NCI-H2196 treated with DMSO at 0.1 percent for 48 hours (cell line): ENCODE data around the gene CNTNAP2.
"Not testable (repeated sequence)": the region's sequence is repeated elsewhere in the genome, so short reads cannot be mapped to it uniquely, and the experiment has no call there.

Experiments
- DNase-seq: peaks from one replicate; lab custom pipeline; 2025; ENCODE audit not compliant: unreplicated experiment; lab: John Stamatoyannopoulos, UW

CNTNAP2 gene

DNA sequence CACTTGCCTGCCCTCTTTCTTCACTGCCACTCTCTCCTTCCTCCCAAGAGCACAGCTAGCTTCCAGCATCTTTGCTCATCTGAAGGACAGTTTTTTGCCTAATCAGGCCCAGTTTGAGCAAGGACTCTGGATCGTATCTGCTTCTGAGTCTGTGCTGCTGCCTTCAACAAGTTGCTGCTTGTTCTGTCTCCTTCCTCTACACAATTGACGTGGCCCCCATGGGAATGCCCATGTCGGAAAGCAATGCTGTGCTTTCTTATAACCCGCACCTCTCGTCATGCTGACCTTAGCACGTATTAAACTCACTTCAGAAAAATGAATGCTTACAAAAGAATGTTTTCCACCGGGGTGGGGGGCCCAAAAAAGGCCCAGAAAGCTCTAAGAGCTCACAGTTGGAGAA is 2149.3 kb downstream of the CNTNAP2 start:
- no peak for DNase-seq

DNA sequence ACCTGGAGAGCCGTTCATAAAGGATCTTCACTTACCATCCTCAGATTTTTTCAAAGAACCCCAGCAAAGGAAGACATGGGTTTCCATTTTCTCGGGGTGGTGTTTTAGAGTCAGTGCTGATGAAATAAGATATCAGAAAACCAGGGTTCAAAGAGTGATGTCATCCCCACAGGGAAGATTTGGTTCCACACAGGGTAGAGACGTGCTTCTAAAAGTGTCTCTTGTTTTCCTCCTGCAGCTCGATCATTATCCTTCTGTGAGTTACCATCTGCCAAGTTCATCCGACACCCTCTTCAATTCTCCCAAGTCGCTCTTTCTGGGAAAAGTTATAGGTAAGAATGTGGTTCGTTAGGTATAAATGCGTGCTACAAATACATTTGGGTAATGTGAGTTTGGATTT is 2150.2 kb downstream of the CNTNAP2 start:
- DNase-seq: no peak

DNA sequence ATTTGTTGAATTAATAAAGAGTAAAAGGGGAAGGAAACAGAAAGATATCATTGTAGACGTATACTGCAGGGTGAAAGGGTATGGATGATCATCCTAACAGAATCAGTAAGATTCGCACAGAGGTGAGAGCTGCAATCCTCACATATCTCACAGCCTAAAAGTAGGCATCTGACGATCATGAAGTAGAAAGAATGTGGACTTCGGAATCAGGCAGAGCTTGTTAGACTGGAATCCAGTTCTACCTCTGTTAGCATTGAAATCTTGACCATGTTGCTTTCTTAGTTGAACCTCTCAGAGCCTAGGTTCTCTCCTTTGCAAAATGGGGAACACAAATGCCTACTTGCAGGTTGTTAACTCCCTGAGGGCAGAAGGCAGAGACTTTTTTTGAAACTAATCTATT is 2154.0 kb downstream of the CNTNAP2 start:
- no peak for DNase-seq

DNA sequence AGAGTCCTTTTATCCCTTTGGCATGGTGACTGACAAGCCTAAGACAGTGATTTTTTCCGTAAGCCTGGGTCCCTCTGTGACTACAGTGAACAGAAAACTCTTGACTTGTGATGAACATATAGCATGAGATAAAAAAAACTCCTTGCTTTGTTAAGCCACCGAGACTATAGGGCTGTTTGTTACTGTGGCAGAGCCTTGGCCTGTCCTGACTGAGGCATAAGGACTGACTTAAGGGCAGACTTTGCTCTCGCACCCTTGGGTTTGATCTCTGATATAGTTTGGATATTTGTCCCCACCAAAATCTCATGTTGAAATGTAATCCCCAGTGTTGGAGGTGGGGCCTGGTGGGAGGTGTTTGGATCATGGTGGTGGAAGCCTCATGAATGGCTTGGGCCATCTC is 2157.5 kb downstream of the CNTNAP2 start:
- no peak for DNase-seq

DNA sequence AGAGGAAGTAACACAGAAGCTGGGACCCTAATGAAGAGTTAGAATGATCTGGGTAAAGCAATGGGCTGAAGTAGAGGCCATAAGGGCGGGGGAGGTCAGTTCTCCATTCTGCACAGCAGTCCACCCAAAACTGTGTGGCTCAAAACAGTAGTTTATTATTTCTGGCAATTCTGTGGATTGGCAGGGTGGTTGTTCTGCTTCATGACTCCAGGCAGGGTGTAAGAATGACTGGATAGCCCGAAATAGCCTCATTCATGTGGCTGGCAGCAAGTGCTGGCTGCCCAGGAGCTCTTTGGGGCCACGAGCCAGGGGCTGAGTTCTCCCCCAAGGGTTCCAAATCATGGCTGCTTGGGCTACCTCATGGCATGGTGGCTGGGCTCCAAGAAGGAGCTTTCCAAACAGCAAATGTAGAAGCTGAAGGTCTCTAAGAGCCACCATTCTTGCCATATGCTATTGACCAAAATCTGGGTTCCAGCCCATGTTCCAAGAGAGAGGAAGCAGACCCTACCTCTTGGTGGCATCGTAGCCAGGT is 2158.8 kb downstream of the CNTNAP2 start:
- DNase-seq: no peak

DNA sequence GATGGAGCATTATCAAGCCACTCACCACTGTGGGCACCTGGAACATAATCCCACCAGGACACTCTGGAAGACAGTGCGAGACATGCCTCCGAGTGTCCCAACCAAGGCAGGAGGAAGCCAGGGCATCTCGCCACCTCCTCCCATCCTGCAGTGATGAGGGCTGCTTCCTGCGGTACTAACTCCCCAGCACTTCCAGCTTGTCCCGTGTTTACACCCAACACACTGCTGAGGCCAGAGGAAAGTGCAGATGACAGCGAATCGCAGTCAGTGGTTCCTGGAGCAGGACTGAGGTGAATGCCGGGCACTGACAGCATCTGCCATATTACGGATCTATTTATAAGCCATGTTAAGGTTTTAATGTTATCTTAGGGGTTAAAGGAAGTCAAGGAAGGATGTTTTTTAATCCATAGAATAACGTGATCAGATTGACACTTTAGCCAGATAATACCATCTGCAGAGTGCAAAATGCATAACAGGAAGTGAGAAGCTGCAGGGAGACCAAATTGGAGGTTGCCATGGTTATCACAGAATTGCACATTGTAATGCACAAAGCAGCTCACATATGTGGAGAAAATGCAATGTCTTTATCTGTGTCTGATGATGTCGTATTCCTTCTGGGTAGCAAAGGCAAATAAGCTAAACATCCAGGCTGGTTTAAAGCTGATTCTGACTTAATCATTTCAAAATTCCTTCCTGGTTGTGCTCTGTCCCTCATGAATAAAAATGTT is 2159.9 kb downstream of the CNTNAP2 start:
- no peak for DNase-seq

DNA sequence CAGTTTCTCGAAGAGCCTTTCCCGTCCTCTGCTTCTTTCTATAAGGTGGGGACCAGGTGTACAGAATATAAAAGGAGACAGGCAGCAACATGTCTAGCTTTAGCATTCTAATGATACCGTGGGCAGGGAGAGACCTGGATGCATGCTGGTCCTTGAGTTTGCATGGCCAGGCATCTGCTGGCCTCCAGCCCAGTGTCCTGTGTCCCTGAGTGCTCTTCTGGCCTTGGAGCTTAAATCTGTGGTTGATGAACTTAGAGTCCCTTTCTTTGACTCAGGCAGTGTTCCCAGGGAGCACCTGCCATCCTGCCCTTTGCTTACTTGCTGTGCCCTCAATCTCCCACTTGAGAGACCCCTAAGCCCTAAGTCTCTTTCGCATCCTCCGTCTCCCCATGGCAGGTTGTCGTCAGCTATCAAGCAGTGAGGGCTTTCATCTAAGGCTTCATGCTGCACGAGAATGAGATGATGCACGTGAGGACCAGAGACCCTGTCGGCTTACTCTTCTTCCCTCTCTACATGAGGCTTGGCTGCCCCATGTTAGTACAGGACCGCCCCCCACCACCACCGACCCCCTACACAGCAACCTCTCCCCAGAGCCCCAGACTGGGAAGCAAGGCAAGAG is 2160.6 kb downstream of the CNTNAP2 start:
- DNase-seq: no peak

DNA sequence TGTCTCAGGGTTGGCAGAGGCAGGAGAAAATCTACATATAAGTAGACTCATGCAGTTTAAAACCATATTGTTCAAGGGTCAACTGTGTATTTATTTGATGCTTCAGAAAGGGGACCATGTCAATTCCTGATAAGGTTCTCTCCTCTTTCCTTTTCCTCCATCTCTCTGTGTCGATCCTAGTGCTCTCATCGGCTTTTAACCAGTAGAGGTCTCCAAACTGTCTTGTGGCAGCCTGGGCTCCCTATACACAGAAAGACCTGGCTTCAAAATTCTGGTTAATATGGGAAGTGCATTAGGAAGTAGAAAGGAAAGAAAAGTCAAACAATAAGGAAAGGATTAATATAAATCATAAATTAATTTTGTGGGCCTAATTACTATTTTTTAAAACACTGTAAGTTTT is 2169.5 kb downstream of the CNTNAP2 start:
- DNase-seq: no peak

DNA sequence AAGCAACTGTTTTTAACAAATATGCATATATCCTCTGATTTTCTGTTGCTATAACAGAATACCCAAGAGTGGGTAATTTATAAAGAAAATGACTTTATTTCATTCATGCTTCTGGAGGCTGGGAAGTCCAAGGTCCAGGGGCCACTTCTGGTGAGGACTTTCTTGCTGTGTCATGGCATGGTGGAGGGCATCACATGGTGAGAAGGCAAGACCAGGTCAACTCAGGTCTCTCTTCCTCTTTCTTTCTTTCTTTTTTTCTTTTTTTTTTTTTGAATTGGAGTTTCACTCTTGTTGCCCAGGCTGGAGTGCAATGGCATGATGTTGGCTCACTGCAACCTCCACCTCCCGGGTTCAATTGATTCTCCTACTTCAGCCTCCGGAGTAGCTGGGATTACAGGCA is 2170.9 kb downstream of the CNTNAP2 start:
- no peak for DNase-seq

DNA sequence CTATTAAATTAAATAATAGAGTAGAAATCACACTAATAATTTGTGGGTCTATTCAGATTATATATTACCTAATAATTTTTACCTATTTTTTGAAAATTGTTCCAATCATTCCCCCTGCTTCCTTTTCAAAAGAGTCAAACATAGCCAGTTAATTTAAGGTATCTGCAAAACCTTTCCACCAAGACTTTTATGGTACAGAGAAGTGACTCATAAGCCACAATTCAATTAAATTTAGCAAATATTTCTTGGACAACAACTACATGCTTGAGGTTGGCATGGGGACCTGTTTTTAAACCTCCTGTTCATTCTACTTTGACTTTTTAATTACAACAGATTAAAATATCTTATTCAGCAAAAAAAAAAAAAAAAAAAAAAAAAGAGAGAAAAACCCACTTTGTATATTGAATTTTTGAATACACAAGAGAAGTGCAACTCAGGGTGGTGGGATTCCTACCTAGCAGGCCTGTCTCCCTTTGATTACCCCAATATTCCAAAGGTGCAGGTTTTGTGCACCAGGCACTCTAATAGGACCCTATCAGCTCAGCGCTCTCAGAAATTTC is 2172.1 kb downstream of the CNTNAP2 start:
- DNase-seq: no peak

DNA sequence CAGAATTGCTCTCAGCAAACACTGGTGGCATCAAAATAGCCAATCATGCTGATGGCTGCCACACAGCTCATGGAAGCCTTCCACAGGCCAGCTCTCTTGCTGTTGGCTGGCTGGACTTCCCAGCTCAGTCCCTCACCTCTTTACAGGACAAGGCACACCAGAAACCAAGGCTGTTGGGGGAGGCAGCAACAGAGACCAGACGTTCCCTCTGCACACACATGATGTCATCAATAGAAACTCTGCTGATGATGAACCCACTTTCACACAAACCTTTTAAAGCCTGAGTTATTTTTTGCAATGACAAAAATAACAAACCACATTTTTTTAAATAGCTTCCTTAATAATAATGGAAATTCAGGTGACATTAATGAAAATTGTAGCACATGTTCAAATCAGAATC is 2173.0 kb downstream of the CNTNAP2 start:
- no peak for DNase-seq

DNA sequence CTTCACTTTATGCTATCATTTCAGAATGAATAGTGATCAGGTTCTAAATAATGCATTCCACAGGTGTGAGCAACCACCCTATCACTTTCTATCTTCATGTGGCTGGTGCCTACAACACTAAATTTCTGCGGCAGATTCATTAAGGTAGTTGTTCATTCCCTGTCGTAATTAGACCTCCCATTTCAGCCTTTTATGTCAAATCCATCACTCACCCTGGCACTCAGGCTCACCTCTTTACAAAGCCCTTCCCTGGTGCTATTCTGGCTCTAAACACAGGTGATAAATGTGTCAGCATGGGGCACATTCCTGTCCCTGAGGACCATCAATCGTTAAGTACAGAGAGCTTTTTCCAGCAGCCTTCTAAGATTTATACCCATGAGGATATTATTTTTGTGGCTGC is 2173.9 kb downstream of the CNTNAP2 start:
- no peak for DNase-seq

DNA sequence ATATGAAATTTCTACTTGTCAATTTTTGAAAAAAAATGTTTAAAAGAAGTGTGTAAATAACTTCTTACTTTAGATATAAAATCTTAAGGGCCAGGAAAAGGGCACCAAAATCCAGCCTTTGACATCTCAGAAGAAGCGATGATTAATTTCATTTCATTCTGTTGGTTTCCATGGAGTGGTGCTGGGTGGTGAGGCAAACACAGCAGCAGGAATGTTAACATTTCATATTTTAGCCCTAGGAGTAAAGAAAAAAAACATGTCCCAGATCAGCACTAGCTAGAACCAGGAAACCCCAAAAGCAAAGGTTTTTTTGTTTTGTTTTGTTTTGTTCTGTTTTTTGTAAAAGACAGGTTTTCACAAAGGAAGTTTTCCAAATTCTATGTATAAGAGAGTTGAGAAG is 2175.2 kb downstream of the CNTNAP2 start:
- DNase-seq: no peak

DNA sequence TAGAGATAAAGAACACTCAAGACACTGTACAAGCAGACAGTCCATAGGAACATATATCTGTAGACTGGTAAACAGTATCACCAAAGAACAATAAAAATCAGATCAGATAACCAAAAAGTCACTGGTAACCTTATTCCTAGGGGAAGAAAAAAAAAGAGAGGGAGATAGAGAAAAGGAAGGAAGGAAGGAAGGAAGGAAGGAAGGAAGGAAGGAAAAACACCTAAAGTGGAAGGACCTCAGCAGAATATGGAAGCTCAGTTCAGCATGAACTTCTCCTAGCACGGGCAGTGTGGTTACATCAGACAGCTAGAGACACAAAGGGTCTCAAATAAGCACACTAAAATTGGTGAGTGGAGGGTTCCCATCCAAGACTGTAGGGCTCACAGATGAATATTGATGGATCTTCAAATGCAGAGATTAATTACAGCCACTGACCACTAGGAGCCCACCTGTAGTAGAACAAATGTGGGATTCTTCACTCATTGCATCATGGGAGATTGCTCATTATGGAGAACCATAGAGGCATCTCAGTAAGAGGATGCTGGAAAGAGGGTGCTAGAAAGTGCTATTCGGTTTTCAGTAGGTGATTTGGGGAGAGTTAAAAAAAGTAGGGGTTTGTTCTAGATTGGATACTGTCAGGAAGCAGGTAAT is 2180.5 kb downstream of the CNTNAP2 start:
- DNase-seq: no peak

DNA sequence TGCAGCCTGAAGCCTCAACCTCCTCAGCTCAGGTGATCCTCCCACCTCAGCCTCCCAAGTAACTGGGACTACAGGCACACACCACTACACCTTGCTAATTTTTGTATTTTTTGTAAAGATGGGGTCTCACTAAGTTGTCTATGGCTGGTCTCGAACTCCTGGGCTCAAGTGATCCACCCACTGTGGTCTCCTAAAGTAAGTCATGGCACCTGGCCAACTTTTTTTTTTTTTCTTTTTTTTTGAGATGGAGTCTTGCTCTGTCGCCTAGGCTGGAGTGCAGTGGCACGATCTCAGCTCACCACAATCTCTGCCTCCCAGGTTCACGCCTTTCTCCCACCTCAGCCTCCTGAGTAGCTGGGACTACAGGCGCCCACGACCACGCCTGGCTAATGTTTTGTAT is 2182.2 kb downstream of the CNTNAP2 start:
- not testable (repeated sequence) for DNase-seq

DNA sequence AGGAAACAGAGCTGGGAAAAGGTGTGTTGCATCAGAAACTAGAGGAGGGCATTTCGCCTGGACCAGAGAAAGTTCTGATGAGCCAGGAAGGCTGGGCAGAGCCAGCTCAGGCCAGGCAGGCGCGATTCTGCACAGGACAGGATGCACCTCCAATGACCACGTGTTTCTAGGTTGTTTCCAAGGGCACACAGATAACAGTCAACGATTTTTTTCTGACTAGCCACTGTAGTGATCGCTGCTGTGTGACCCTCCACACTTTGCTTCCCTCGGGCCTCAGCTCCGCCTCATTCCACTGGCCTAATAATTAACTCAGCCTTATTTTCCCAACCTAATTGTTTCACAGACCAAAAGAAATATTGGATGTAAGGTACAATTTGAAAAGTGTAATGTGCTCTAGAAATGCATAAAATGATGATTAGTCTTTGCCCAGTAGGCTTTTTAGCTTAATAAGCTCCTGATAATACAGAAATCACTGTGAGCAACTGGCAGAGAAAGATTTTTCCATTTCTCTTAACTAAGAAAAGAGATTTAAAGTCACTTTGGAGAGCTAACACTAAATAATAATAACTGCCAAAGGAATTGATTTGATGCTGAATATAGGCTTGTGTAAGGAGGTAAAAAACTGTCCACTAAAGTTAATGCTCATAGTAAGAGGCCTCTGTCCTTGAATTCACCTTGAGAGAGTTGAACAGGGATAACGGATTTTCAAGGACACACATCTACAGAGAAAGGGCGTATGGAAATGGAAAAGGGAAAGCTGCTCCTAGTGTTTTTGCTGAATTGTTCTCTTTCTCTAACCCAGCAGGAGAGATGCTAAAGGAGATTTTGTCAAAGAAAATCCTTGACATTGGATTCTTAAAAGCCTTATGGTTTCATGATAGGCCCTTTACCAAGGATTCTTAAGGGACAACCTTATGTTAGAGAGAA is 2183.0 kb downstream of the CNTNAP2 start:
- no peak for DNase-seq

DNA sequence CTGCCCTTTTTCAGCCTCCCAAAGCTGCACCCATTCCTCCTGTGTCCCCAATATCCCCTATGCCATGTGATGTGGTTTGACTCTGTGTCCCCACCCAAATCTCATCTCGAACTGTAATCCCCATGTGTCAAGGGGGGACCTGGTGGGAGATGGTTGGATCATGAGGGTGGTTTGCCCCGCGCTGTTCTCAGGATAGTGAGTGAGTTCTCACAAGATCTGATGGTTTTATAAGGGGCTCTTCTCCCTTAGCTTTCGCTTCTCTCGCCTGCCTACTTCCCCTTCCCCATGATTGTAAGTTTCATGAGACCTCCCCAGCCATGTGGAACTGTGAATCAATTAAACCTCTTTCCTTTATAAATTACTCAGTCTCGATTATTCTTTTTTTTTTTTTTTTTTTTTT is 2185.8 kb downstream of the CNTNAP2 start:
- not testable (repeated sequence) for DNase-seq

DNA sequence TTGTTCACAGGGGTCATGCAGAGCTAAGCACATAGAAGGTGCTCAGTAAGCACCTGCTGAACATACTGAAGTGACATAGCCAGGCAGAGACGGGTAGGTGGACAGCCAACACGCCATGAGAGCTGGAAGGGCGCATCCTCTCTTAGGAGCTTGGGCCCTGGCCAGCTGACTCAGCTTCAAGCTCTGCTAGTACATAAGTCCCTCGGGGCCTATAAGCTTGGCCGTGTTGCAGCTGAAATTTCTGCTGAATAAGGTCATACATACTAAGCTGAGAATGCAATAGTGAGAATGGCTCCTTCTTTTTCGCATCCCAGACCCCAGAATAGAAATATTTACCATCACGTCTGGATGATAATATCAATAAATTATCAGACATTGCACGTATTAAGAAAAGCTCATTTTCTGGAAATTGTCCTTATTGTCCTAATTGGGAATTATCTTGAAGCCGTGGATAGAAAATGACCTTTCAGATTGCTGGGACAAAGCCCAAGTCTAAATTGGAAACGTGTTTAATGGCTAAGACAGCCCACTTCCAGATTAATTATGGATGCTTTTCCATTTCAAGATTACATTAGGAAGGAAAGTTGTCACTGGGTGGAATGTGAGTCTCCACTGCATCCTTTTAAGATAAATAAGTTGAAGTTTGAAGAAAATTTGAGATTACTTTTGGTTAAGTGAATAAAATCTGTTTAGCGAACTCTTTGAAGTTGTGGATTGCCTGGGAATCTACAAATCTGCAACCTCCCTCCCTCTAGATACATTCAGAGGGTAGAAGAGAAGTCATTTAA is 2186.9 kb downstream of the CNTNAP2 start:
- no peak for DNase-seq

DNA sequence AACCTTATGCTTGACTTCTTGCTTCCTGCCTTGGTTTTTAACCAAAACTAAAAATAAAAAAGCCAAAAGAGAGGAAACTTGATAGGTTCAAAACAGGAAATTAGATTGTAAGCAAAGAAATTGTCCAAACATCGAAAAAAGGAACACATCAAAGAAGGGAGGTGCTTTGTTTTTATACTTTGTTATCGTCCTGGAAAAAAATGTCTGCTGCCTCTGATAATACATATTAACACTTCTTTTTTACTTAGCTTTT is 2187.4 kb downstream of the CNTNAP2 start:
- DNase-seq: no peak

DNA sequence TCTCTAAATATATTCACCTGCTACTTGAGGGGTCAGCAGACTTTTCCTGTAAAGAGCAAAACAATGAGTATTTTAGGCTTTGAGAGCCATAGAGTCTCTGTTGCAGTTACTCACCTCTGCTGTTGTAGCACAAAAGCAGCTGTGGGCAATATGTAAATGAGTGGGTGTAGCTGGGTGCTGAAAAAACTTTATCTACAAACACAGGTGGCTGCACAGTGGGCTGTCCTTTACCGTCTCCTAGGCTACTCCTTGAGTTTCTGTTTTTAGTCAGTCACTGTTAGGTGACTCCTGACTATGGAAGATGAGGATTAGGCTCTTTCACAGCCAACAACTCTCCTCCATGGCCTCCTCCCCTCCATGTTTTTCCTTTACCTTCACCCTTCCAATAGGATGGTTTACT is 2187.9 kb downstream of the CNTNAP2 start:
- no peak for DNase-seq
